H9 (cell line): Measurements from ENCODE around the gene MRPL53. TPM values are rescaled to one million over a fixed set of nuclear protein-coding genes. Genes with fewer than 3 reads are reported as not detected.

Experiments used
- DNase-seq: peaks from one replicate; pipeline ENCODE4 v3.0.0-alpha.2; 2017
- H2AFZ ChIP-seq: one replicate; pipeline ENCODE4 v1.6.1; 2013; ENCODE audit warnings: mild to moderate bottlenecking, low read length, control low read depth, moderate library complexity
- H2AK5ac ChIP-seq: 2 replicates; pipeline ENCODE4 v1.6.1; 2013; ENCODE audit warnings: low read length, control low read depth, mixed read lengths; ENCODE audit not compliant: insufficient read length
- H2BK120ac ChIP-seq: one replicate; pipeline ENCODE4 v1.6.1; 2013; ENCODE audit warnings: low read depth, mild to moderate bottlenecking, low read length, control low read depth, inconsistent platforms; ENCODE audit not compliant: poor library complexity, severe bottlenecking
- H2BK12ac ChIP-seq: 2 replicates; pipeline ENCODE4 v1.6.1; 2013; ENCODE audit warnings: low read length, control low read depth, mixed read lengths, low read depth; ENCODE audit not compliant: insufficient read length
- H2BK15ac ChIP-seq: 2 replicates; pipeline ENCODE4 v1.6.1; 2013; ENCODE audit warnings: low read depth, low read length, control low read depth
- H2BK20ac ChIP-seq: one replicate; pipeline ENCODE4 v1.6.1; 2013; ENCODE audit warnings: low read depth, mild to moderate bottlenecking, low read length, control low read depth, inconsistent platforms; ENCODE audit not compliant: poor library complexity, severe bottlenecking
- H2BK5ac ChIP-seq: 2 replicates; pipeline ENCODE4 v1.6.1; 2013; ENCODE audit warnings: low read length, control low read depth, mixed read lengths; ENCODE audit not compliant: insufficient read length
- H3K14ac ChIP-seq: 2 replicates; pipeline ENCODE4 v1.6.1; 2013; ENCODE audit warnings: low read length, control low read depth; ENCODE audit not compliant: insufficient read depth
- H3K18ac ChIP-seq: 2 replicates; pipeline ENCODE4 v1.6.1; 2013; ENCODE audit warnings: low read depth, mild to moderate bottlenecking, mixed read lengths, low read length, control low read depth; ENCODE audit not compliant: insufficient read length
- H3K23ac ChIP-seq: 2 replicates; pipeline ENCODE4 v1.6.1; 2013; ENCODE audit warnings: low read length, control low read depth, mixed read lengths, low read depth; ENCODE audit not compliant: insufficient read length
- H3K23me2 ChIP-seq: 2 replicates; pipeline ENCODE4 v1.6.1; 2013; ENCODE audit warnings: low read depth, mild to moderate bottlenecking, mixed read lengths, low read length, control low read depth; ENCODE audit not compliant: insufficient read length, poor library complexity, severe bottlenecking
- H3K27ac ChIP-seq: 2 replicates; pipeline ENCODE4 v1.5.1; 2013; ENCODE audit warnings: low read length, control low read depth, mixed read lengths, low read depth; ENCODE audit not compliant: insufficient read length
- H3K27me3 ChIP-seq: 2 replicates; pipeline ENCODE4 v1.6.1; 2013; ENCODE audit warnings: low read length, control low read depth, inconsistent platforms; ENCODE audit not compliant: insufficient read depth
- H3K4ac ChIP-seq: 2 replicates; pipeline ENCODE4 v1.6.1; 2013; ENCODE audit warnings: low read depth, mild to moderate bottlenecking, control low read depth, inconsistent platforms, low read length, moderate library complexity
- H3K4me1 ChIP-seq: 2 replicates; pipeline ENCODE4 v1.6.1; 2013; ENCODE audit warnings: low read length, control low read depth, inconsistent platforms; ENCODE audit not compliant: insufficient read depth
- H3K4me2 ChIP-seq: 2 replicates; pipeline ENCODE4 v1.6.1; 2013; ENCODE audit warnings: low read length, control low read depth, mixed read lengths; ENCODE audit not compliant: insufficient read length, insufficient read depth
- H3K56ac ChIP-seq: 2 replicates; pipeline ENCODE4 v1.6.1; 2013; ENCODE audit warnings: low read depth, mild to moderate bottlenecking, mixed read lengths, low read length, control low read depth; ENCODE audit not compliant: insufficient read length
- H3K79me1 ChIP-seq: 2 replicates; pipeline ENCODE4 v1.6.1; 2013; ENCODE audit warnings: low read depth, mild to moderate bottlenecking, moderate library complexity, low read length, control low read depth, inconsistent platforms; ENCODE audit not compliant: insufficient read depth, poor library complexity, severe bottlenecking
- H3K79me2 ChIP-seq: 2 replicates; pipeline ENCODE4 v1.6.1; 2013; ENCODE audit warnings: low read length, control low read depth, inconsistent platforms; ENCODE audit not compliant: insufficient read depth
- H3K9ac ChIP-seq: 2 replicates; pipeline ENCODE4 v1.6.1; 2013; ENCODE audit warnings: low read length, control low read depth, mixed read lengths; ENCODE audit not compliant: insufficient read length; ENCODE audit errors: extremely low read depth
- H3K9me3 ChIP-seq: one replicate; pipeline ENCODE4 v1.6.1; 2013; ENCODE audit warnings: low read depth, low read length, inconsistent platforms; ENCODE audit not compliant: control insufficient read depth
- H3T11ph ChIP-seq: one replicate; pipeline ENCODE4 v1.6.1; 2013; ENCODE audit warnings: mild to moderate bottlenecking, low read length, control low read depth, inconsistent platforms
- H4K20me1 ChIP-seq: one replicate; pipeline ENCODE4 v1.6.1; 2013; ENCODE audit not compliant: control insufficient read depth, insufficient read length, insufficient read depth
- H4K5ac ChIP-seq: 2 replicates; pipeline ENCODE4 v1.6.1; 2013; ENCODE audit warnings: low read depth, mild to moderate bottlenecking, mixed read lengths, low read length, control low read depth; ENCODE audit not compliant: insufficient read length
- H4K8ac ChIP-seq: replicated peaks from 2 replicates; pipeline ENCODE4 v1.6.1; 2013; ENCODE audit warnings: low read length, control low read depth, mixed read lengths, low read depth; ENCODE audit not compliant: insufficient read length
- H4K91ac ChIP-seq: 2 replicates; pipeline ENCODE4 v1.6.1; 2013; ENCODE audit warnings: low read depth, mild to moderate bottlenecking, moderate library complexity, mixed read lengths, low read length, control low read depth; ENCODE audit not compliant: insufficient read length
- H3K27ac Mint-ChIP-seq, 3 experiments: 2 replicates in 2 of 3; 3 replicates in 1 of 3; pipeline ENCODE4 v1.8.0; 2020 to 2021; ENCODE audit warnings: mixed read lengths in 3 of 3, mild to moderate bottlenecking in 1 of 3, moderate library complexity in 1 of 3
- H3K27me3 Mint-ChIP-seq: 2 replicates; pipeline ENCODE4 v1.8.0; 2021; ENCODE audit warnings: low read depth, mild to moderate bottlenecking, moderate library complexity, mixed read lengths
- H3K36me3 Mint-ChIP-seq, 3 experiments: 2 replicates in 2 of 3; 3 replicates in 1 of 3; pipeline ENCODE4 v1.8.0; 2020 to 2021; ENCODE audit warnings: low read depth in 3 of 3, mixed read lengths in 3 of 3; ENCODE audit not compliant: insufficient read depth in 1 of 3
- H3K4me1 Mint-ChIP-seq, 2 experiments: 2 replicates each; pipeline ENCODE4 v1.8.0; 2020; ENCODE audit warnings: mixed read lengths in 2 of 2
- H3K4me3 Mint-ChIP-seq, 2 experiments: 2 replicates in 1 of 2; 3 replicates in 1 of 2; pipeline ENCODE4 v1.8.0; 2020 to 2021; ENCODE audit warnings: mild to moderate bottlenecking in 2 of 2, mixed read lengths in 2 of 2, moderate library complexity in 1 of 2
- H3K9me3 Mint-ChIP-seq, 2 experiments: 2 replicates in 1 of 2; 3 replicates in 1 of 2; pipeline ENCODE4 v1.8.0; 2020; ENCODE audit warnings: mild to moderate bottlenecking in 2 of 2, mixed read lengths in 2 of 2, moderate library complexity in 1 of 2
- CTCF ChIP-seq: fragments of 200-600 bp; sonication (generic); conservative IDR thresholded peaks from 3 replicates; pipeline ENCODE4 v1.8.0; 2021; ENCODE audit warnings: antibody characterized with exemption, mild to moderate bottlenecking
- WGBS: extraction: QIAGEN DNeasy Blood & Tissue Kit; methylation state at CpG from one replicate; pipeline ENCODE4 v1.1.7; 2013; ENCODE audit warnings: missing lambda C conversion rate, low lambda C conversion rate, mixed read lengths; ENCODE audit not compliant: insufficient read length; ENCODE audit errors: extremely low coverage; 5-methylcytosine and 5-hydroxymethylcytosine counted together
- total RNA-seq: library from RNA; stranded (reverse); gene quantifications from 2 replicates; pipeline ENCODE4 v1.2.1, GENCODE V29; 2021

Gene MRPL53
- total RNA-seq, 1 experiment from 2014 or later: 59.5 TPM

GRCh38 chr2:74427551-74427950 is 44.9 kb downstream of the MRPL53 start:
- Histone ChIP-seq H4K20me1 (no peaks in the 10 kb centered on the region), H3T11ph (no peak overlapping the region), H2AK5ac (no peak overlapping the region), H3K27me3 (no peaks in the 10 kb centered on the region), H4K5ac (no peak overlapping the region), H3K14ac (no peak overlapping the region), H3K9ac (no peak overlapping the region), H2BK5ac (no peak overlapping the region), H2BK15ac (no peak overlapping the region), H3K56ac (no peak overlapping the region), H3K4me1 (no peaks in the 10 kb centered on the region), H3K9me3 (no peaks in the 10 kb centered on the region), H3K79me1 (no peaks in the 10 kb centered on the region), H3K18ac (no peak overlapping the region), H2BK12ac (no peak overlapping the region), H3K4ac (no peak overlapping the region), H3K27ac (no peak overlapping the region), H2AFZ (no peak overlapping the region), H4K8ac (no peak overlapping the region), H2BK120ac (no peak overlapping the region), H3K79me2 (no peaks in the 10 kb centered on the region), H3K4me2 (no peak overlapping the region), H3K23ac (no peak overlapping the region), H3K23me2 (no peaks in the 10 kb centered on the region), H2BK20ac (no peak overlapping the region), H4K91ac (no peak overlapping the region)
- WGBS: no CpG with 5 or more reads among the region's 3 CpGs
- no peak for TF ChIP-seq CTCF
- no peak for DNase-seq
- H3K4me3 Mint-ChIP-seq: no peak overlapping the region; a peak in 1 of 5 replicates
- H3K27me3 Mint-ChIP-seq: peaks cover 7% of the 10 kb centered on the region
- H3K36me3 Mint-ChIP-seq: peaks cover 42 to 84% (median 83%) of the 10 kb centered on the region in 3 experiments
- H3K27ac Mint-ChIP-seq: peak overlapping the region in 1 of 3 experiments; percentile 37; a peak in 2 of 7 replicates
- no peaks in the 10 kb centered on the region; a peak in 1 of 5 replicates for H3K9me3 Mint-ChIP-seq
- peaks cover 5 to 11% of the 10 kb centered on the region in 2 experiments for H3K4me1 Mint-ChIP-seq
